Left ventricle myocardium superior (tissue), 1 donor: ENCODE measurements around the gene ENDOD1. TPM values are rescaled to one million over a fixed set of nuclear protein-coding genes. Genes with fewer than 3 reads are reported as not detected.
"Not testable (repeated sequence)": the region's sequence is repeated elsewhere in the genome, so short reads cannot be mapped to it uniquely, and the experiment has no call there.

Source experiments
- ATAC-seq: fragments of 200-7000 bp; cut with Tn5 transposase; one replicate; pipeline ENCODE4 v1.9.1; 2020; ENCODE audit warnings: mild to moderate bottlenecking, moderate library complexity
- DNase-seq: peaks from one replicate; pipeline ENCODE4 v3.0.0-alpha.2; 2020
- intact Hi-C: fragments of 100-400 bp; cut with micrococcal nuclease; formaldehyde crosslinking; loops from one replicate; pipeline ENCODE4 v1.11.0; 2022
- total RNA-seq: library from RNA; stranded (reverse); fragmentation: NEBNext Ultra II Directional; extraction: Animal tissue kit (Norgen Biotek cat#: 25700); gene quantifications from one replicate; pipeline ENCODE4 v1.2.1, GENCODE V29; 2021
- donor health status: DM: no; HTN: yes; CAD: no; lungs with severe emphysema.

ENDOD1 gene
- total RNA-seq, 1 donor from 2014 or later, result 10.7 TPM

GRCh38 chr11:95134491-95134890, 44.8 kb downstream of the ENDOD1 start:
- intact Hi-C loops, result no loop called here
- DNase-seq, result no peak
- ATAC-seq, result peak; percentile 65

GRCh38 chr11:95135155-95135554, 45.5 kb downstream of the ENDOD1 start:
- DNase-seq, result no peak
- ATAC-seq, result no peak
- intact Hi-C loops, result no loop called here

DNA sequence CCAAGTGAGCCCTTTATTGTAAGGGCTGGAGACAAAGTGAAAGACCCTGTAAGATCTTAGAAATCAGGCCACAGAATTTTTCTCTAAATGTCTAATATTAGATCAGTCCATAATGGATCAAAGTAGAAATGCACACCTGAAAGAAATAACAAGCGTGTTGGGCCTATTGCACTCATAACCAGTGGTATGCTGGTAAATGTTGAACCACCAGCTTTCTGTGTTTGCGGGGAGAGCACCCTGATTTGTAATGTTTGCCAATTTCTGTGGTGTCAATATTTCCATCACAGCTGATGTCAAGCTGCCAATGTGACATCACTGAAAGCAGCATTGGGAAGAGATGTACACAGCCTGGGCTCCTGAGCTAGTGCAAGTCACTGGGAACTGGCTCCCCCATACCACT, 46.2 kb downstream of the ENDOD1 start:
- intact Hi-C loops, result no loop called here
- DNase-seq (no peak), ATAC-seq (no peak)

- DNase-seq, ATAC-seq, intact Hi-C loops: not testable (repeated sequence)
Observed at GRCh38 chr11:95136747-95137146, 47.1 kb downstream of the ENDOD1 start.

DNA sequence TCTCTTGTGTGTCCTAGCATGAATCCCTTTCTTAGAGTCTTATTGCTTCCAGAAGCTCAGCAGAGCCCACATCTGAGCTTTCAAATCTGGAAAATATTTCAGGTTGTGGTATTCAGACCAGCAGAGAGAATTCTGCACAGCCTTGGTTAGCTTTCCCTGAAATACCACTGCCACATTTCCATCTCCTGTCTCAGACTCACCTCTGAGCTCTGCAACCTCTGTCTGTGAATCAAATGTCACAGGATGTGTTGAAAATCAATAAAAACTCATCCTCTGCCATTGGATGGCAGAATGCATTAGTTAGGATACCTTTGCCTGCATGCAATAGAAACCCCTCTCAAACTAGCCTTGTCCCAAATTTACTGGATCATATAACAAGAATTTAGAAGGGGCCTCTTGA, 47.7 kb downstream of the ENDOD1 start:
- DNase-seq, result no peak
- intact Hi-C loops, result no loop called here
- no peak for ATAC-seq

GRCh38 chr11:95138448-95138847, 48.8 kb downstream of the ENDOD1 start:
- ATAC-seq, result peak; percentile 24
- intact Hi-C loops, result no loop called here
- no peak for DNase-seq

GRCh38 chr11:95140397-95141033, 50.9 kb downstream of the ENDOD1 start:
- DNase-seq (no peak), ATAC-seq (no peak)
- intact Hi-C loops, result loop anchor here (10.0 kb wide), 1 partner anchor 46 kb away; no protein-coding TSS in a partner anchor

- ATAC-seq, result no peak
- intact Hi-C loops, result loop anchor here (10.0 kb wide), 1 partner anchor 48 kb away; no protein-coding TSS in a partner anchor
- no peak for DNase-seq
Observed at GRCh38 chr11:95142431-95142830, 52.8 kb downstream of the ENDOD1 start.

DNA sequence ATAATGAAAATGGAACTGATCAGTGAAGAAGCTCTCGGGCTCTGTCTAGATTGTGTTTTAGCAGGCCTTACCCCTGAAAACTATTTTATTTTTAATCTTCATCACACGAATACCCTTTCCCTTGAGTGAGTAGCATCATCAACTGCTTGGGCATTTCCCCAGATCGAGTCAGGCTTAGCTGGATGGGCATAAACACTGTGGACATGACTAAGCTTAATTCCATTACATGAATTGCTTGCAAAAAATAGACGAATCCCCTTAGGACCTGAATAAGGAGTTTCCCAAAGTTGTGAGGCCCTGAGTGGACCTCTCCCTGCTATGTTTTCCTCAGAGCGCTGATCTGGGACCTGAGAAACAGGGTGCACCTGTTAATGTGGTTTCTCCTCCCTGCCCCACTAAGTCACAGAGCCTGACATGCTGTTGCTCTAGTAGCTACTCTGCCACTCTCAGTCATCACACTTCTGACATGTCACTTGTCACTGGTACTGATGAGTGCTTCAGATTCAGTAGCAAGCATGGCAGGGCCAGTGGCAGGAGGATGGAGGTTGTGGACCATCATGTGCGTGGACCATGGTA, 53.5 kb downstream of the ENDOD1 start:
- intact Hi-C loops, result loop anchor here (10.0 kb wide), 1 partner anchor 48 kb away; no protein-coding TSS in a partner anchor
- no peak for ATAC-seq
- no peak for DNase-seq

- ATAC-seq, result no peak
- intact Hi-C loops, result loop anchor here (10.0 kb wide), 1 partner anchor 50 kb away; no protein-coding TSS in a partner anchor
Observed at GRCh38 chr11:95144313-95145235, 54.9 kb downstream of the ENDOD1 start.

DNA sequence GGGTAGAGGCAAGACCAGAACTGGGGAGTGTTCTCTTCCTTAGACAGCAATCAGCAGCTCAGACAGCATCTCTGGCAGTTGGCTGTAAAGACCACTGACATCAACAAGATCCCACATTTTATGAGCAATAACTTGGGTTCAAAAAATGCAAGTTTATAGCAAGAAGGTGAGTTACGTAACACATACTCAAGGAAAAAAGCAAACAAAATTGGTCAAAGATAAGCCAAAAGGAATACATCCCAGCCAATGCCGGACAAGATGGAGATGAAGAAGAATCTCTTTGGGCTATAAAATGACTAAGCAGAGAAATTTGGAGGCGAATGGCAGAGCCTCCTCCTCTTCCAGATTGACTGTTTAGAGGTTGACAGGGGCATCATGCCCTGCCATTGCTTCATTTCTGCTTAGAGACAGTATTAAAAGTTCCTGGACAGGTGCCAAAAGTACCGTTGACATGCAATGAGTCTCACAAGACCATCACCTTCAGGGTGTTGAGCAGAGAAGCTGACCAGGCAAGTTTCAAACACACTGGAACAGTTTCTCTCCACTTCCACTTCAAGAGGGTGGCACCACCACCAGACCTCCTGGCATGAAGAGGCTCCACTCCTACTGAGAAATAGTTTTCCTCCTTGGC, 55.9 kb downstream of the ENDOD1 start:
- no peak for DNase-seq
- intact Hi-C loops, result loop anchor here (10.0 kb wide), 1 partner anchor 51 kb away; no protein-coding TSS in a partner anchor
- no peak for ATAC-seq

More at GRCh38 chr11:95144313-95145235, 54.9 kb downstream of the ENDOD1 start:
- no peak for DNase-seq

- ATAC-seq (no peak), DNase-seq (no peak)
- intact Hi-C loops, result loop anchor here (10.0 kb wide), 1 partner anchor 53 kb away; no protein-coding TSS in a partner anchor
Observed at GRCh38 chr11:95147364-95147905, 57.8 kb downstream of the ENDOD1 start.

GRCh38 chr11:95148406-95148805, 58.8 kb downstream of the ENDOD1 start:
- DNase-seq (no peak), ATAC-seq (no peak)
- intact Hi-C loops, result loop anchor here (10.0 kb wide), 1 partner anchor 54 kb away; no protein-coding TSS in a partner anchor

- ATAC-seq, result no peak
- intact Hi-C loops, result loop anchor here (10.0 kb wide), 1 partner anchor 54 kb away; no protein-coding TSS in a partner anchor
- DNase-seq, result no peak
Observed at GRCh38 chr11:95148938-95149337, 59.3 kb downstream of the ENDOD1 start.

DNA sequence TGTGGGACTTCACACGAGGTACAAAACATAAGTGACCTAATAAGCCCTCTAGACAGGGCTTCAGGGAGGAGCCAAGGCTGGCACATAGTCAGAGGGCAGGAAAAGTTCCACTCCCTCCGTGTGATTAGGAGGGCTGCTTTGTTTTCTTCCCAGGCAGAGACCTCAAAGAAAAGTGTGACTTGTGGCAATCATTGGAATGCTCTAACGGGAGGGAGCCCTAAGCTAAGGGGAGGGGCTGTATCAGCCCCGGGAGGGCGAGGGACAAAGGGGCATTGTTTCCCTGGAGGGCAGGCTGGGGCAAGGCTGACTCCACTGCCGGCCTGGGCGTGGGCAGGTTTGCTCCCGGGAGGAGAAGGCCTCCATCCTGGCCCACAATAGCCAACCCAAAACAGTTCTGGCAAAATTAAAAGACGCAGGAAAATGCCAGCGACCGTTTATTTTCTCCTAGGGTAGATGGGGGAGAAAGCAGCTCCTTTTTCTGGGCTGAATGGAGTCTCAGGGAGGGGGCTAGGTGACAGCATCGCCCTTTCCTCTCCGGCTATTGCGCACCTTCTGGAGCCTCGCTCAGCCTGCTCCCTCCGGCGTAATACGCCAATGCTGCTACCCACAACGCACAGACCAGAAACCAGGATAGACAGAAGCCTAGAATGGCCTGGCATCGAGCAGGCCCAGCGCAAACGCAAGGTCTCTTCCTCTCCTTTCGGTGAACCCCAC, 60.2 kb downstream of the ENDOD1 start:
- intact Hi-C loops, result loop anchor here (10.0 kb wide), 1 partner anchor 55 kb away; no protein-coding TSS in a partner anchor
- peak; percentile 18 for ATAC-seq
- DNase-seq, result peak; percentile 52

- peak; percentile 93 for DNase-seq
- peak; percentile 94 for ATAC-seq
- intact Hi-C loops, result no loop called here
Observed at GRCh38 chr11:95150956-95151684, 61.5 kb downstream of the ENDOD1 start.
